Measurements from ENCODE around the gene BACH1. TPM values are rescaled to one million over a fixed set of nuclear protein-coding genes. Genes with fewer than 3 reads are reported as not detected.

The BACH1 gene
- total and polyA plus RNA-seq, 10 of the 15 experiments (the other 5 are each of a cell fraction or from before 2014, with no cell fraction given) = 3.2 to 25.7 (median 10.5) TPM

DNA sequence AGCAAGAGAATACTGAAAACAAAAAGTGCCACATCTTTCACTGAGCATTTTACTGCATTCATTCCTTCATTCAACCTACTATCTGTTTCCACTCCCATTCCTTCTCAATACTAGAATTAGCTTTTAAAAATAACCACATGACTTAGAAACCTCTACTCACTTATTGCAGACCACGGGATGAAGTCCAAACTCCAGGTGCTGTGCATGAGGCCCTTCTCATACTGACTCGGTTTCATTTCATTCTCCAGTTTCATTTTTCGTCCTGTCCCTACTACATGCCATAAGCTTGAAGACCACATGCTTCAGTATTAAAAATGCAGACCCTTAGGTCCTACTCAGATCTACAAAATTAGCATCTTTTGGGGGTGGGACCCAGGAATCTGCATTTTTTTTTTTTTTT lies 2.3 kb upstream of the BACH1 start (continued):
- TF ChIP-seq, protein P1, sequence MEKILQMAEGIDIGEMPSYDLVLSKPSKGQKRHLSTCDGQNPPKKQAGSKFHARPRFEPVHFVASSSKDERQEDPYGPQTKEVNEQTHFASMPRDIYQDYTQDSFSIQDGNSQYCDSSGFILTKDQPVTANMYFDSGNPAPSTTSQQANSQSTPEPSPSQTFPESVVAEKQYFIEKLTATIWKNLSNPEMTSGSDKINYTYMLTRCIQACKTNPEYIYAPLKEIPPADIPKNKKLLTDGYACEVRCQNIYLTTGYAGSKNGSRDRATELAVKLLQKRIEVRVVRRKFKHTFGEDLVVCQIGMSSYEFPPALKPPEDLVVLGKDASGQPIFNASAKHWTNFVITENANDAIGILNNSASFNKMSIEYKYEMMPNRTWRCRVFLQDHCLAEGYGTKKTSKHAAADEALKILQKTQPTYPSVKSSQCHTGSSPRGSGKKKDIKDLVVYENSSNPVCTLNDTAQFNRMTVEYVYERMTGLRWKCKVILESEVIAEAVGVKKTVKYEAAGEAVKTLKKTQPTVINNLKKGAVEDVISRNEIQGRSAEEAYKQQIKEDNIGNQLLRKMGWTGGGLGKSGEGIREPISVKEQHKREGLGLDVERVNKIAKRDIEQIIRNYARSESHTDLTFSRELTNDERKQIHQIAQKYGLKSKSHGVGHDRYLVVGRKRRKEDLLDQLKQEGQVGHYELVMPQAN (conservative IDR thresholded peaks at IDR 0.05) = no peak
- no peak for TF ChIP-seq BRCA1 (IDR thresholded peaks at IDR 0.05; ENCODE audit: low read depth, low read length)

DNA sequence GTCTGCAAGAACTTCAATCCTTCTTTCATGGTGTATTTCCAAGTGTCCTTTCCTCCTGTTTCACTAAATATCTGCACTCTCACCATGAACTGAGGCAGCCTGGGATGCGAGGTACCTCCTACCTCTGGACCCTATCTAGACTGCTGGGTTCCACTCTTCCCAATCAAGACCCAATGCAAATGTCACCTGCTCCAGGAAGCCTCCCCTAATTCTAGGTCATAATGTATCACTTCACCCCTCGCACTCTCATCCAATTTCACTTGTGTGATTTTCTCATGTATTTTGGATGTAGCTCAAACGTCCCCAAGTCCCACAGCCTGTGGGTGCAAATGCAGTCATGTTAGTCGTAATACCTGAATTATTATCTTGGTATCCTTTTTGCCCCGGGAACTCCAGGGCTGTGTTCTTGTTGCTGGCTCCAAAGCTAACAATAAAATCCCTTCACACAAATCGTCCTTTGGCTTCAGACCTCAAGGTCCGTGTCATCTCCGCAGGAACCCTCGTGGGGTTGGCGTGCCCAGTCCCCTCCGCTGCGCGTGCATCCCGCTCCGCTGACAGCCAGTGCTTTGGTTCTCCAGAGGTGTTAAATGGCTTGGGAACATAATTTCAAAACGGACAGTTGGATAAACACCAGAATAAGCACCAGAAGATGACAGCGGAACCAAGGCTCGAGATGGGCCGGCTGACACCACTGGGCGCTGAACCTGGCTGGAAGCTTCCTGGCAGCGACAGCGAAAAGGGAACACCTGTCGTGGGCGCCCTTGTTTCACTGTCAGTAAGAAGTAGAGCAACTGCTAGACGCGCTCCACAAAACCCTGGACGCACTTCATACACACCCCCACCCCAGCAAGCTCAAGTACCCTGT lies 1.0 kb upstream of the BACH1 start:
- ChIA-PET POLR2A (interaction anchor here (0.5 to 1.2 kb wide), 4 partner anchors 52 to 412 kb away, joined by 3 to 6 read pairs (median 4); no protein-coding TSS in a partner anchor), CTCF (interaction anchor here (0.6 to 13.2 kb wide), 8 partner anchors 16 to 222 kb away, joined by 3 to 157 read pairs (median 4); no protein-coding TSS in a partner anchor), RAD21 (ENCODE audit: unreplicated experiment) (interaction anchor here (2.0 to 16.3 kb wide), 5 partner anchors 50 to 221 kb away, joined by 8 to 257 read pairs (median 19); partner anchors contain the start of gene CCT8), SMC1A (ENCODE audit: uncharacterized antibody, unreplicated experiment) (interaction anchor here (0.6 to 17.9 kb wide), 9 partner anchors 28 to 171 kb away, joined by 3 to 297 read pairs (median 3); no protein-coding TSS in a partner anchor)
- peaks cover 9% of the 10 kb centered on the region; the same call in 2 of the 3 replicates for H3K9me3 ChIP-seq (replicated peaks; ENCODE audit: control insufficient read depth, insufficient read depth, low read length)
- no peak for FAIRE-seq
- no TSS peak for BruUV-seq (replicated peaks)
- no peak for ATAC-seq
- peaks cover 2% of the 10 kb centered on the region; the same call in 1 of the 2 replicates for H4K20me1 ChIP-seq (ENCODE audit: control insufficient read depth, insufficient read depth)
- H3K27me3 ChIP-seq (replicated peaks in 1 of 2; ENCODE audit: control insufficient read depth in 2 of 2, insufficient read depth in 2 of 2, low read length in 1 of 2) = no peaks in the 10 kb centered on the region
- no peak for DNase-seq (ENCODE audit: low read depth, low spot score)
- H3K4me3 ChIP-seq = peak overlapping the region; percentile 62; the same call in 1 of the 2 replicates
- intact Hi-C loops (cut with micrococcal nuclease; ENCODE audit: unreplicated experiment) (no loop called here), in situ Hi-C loops (cut with MboI) (loop anchor here (5.0 kb wide), 1 partner anchor 60 kb away; no protein-coding TSS in a partner anchor)
- peaks cover 31% of the 10 kb centered on the region for H3K4me1 ChIP-seq (ENCODE audit: control insufficient read depth, insufficient read depth, low read length)
- H3K36me3 ChIP-seq (ENCODE audit: control insufficient read depth in 2 of 2, insufficient read depth in 2 of 2, low read length in 1 of 2) = no peaks in the 10 kb centered on the region
- peaks cover 36% of the 10 kb centered on the region for H3K79me2 ChIP-seq (ENCODE audit: control insufficient read depth, insufficient read depth, low read length)
- H3K4me2 ChIP-seq (ENCODE audit: control insufficient read depth, insufficient read depth) = peak overlapping the region; percentile 95
- peak overlapping the region; percentile 54; the same call in 1 of the 2 replicates for H3K9ac ChIP-seq (ENCODE audit: control insufficient read depth, insufficient read depth, low read length)
- H2AFZ ChIP-seq (ENCODE audit: control insufficient read depth, low read depth, low read length) = peak overlapping the region; percentile 61
- 57% methylated on average over 27 of the region's 27 CpGs for WGBS (ENCODE audit: insufficient coverage, insufficient replicate concordance, low lambda C conversion rate, missing lambda C conversion rate)
- H3K27ac ChIP-seq (ENCODE audit: control insufficient read depth, insufficient read depth) = peak overlapping the region; percentile 70
- TF ChIP-seq HDGF (IDR thresholded peaks at IDR 0.05) (no peak), ZNF274 (IDR thresholded peaks at IDR 0.05; ENCODE audit: insufficient read depth, insufficient read length) (no peak), CHD4 (IDR thresholded peaks at IDR 0.05) (no peak), ESRRA (IDR thresholded peaks at IDR 0.05; ENCODE audit: low read length) (no peak), KLF5 (IDR thresholded peaks at IDR 0.05; ENCODE audit: partially characterized antibody) (peak; percentile 23), SRF (IDR thresholded peaks at IDR 0.05; ENCODE audit: low read depth in 2 of 2, low read length in 2 of 2) (no peak), NR2C2 (IDR thresholded peaks at IDR 0.05; ENCODE audit: borderline replicate concordance, control insufficient read depth, insufficient read length, low read depth) (no peak), HDAC2 (IDR thresholded peaks at IDR 0.05) (no peak), SIN3A (IDR thresholded peaks at IDR 0.05; ENCODE audit: low read depth, low read length) (0 out of 2 replicates have a peak, but pooled peaks have one; percentile 2), PAX5 (IDR thresholded peaks at IDR 0.05; ENCODE audit: borderline replicate concordance, low read depth, low read length) (no peak)
- TF ChIP-seq, protein P2, sequence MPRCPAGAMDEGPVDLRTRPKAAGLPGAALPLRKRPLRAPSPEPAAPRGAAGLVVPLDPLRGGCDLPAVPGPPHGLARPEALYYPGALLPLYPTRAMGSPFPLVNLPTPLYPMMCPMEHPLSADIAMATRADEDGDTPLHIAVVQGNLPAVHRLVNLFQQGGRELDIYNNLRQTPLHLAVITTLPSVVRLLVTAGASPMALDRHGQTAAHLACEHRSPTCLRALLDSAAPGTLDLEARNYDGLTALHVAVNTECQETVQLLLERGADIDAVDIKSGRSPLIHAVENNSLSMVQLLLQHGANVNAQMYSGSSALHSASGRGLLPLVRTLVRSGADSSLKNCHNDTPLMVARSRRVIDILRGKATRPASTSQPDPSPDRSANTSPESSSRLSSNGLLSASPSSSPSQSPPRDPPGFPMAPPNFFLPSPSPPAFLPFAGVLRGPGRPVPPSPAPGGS (IDR thresholded peaks at IDR 0.05; ENCODE audit: borderline replicate concordance, insufficient read depth, low read depth, low read length, poor library complexity, severe bottlenecking) = no peak
- TF ChIP-seq, protein P3, sequence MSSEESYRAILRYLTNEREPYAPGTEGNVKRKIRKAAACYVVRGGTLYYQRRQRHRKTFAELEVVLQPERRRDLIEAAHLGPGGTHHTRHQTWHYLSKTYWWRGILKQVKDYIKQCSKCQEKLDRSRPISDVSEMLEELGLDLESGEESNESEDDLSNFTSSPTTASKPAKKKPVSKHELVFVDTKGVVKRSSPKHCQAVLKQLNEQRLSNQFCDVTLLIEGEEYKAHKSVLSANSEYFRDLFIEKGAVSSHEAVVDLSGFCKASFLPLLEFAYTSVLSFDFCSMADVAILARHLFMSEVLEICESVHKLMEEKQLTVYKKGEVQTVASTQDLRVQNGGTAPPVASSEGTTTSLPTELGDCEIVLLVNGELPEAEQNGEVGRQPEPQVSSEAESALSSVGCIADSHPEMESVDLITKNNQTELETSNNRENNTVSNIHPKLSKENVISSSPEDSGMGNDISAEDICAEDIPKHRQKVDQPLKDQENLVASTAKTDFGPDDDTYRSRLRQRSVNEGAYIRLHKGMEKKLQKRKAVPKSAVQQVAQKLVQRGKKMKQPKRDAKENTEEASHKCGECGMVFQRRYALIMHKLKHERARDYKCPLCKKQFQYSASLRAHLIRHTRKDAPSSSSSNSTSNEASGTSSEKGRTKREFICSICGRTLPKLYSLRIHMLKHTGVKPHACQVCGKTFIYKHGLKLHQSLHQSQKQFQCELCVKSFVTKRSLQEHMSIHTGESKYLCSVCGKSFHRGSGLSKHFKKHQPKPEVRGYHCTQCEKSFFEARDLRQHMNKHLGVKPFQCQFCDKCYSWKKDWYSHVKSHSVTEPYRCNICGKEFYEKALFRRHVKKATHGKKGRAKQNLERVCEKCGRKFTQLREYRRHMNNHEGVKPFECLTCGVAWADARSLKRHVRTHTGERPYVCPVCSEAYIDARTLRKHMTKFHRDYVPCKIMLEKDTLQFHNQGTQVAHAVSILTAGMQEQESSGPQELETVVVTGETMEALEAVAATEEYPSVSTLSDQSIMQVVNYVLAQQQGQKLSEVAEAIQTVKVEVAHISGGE (CRISPR knock-in tag; IDR thresholded peaks at IDR 0.05) = no peak

Measured in GM12878 (cell line).